ENCODE data around the gene GJA9. TPM values are rescaled to one million over a fixed set of nuclear protein-coding genes. Genes with fewer than 3 reads are reported as not detected.
"Not testable (repeated sequence)": the region's sequence is repeated elsewhere in the genome, so short reads cannot be mapped to it uniquely, and the experiment has no call there.

Gene GJA9
- total RNA-seq, 2 experiments from 2014 or later = not detected

DNA sequence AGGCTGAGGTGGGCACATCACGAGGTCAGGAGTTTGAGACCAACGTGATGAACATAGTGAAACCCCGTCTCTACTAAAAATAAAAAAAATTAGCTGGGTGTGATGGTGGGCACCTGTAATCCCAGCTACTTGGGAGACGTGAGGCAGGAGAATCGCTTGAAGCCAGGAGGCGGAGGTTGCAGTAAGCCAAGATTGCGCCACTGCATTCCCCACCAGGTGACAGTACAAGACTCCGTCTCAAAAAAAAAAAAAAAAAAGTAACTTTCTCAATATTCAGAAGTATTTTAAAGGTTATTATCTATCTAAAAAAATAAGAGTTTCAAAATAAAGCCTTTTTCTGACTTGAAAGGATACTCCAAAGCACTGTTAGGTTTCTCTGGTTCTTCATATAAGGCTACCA, 14.2 kb downstream of the GJA9 start:
- Mint-ChIP-seq H3K36me3 (ENCODE audit: low read depth) (peaks cover 52% of the 10 kb centered on the region), H3K27me3 (no peaks in the 10 kb centered on the region), H3K9me3 (no peaks in the 10 kb centered on the region), H3K27ac (no peak overlapping the region), H3K4me1 (peaks cover 26% of the 10 kb centered on the region), H3K4me3 (no peak overlapping the region)
- DNase-seq = no peak
- ChIA-PET CTCF (no interaction called here), POLR2A (no interaction called here)

DNA sequence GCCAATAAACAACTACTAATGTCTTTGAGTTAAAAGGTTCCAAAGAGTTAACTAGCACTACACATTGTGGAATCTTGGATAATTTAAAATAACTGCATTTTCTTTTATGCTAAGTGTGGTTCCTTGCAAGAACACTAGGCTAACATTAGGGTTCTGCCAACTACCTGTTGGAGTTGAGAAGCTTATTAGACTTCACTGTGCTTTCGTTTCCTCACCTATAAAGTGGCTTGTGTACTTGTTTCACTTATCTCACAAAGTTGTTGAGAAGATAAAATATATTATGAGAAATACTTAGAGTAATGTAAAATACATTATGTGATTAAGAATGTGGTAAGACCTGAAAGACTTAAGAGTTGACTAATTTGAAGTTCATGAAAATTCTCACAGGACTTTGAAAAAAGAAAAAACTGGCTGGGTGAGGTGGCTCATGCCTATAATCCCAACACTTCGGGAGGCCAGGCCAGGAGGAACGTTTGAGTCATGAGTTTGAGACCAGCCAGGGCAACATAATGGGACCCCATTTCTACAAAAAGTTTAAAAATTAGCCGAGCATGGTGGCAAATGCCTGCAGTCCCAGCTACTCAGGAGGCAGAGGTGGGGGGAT, 16.2 kb downstream of the GJA9 start:
- H3K27me3 Mint-ChIP-seq = no peaks in the 10 kb centered on the region
- no peak overlapping the region for H3K27ac Mint-ChIP-seq
- H3K36me3 Mint-ChIP-seq (ENCODE audit: low read depth) = peaks cover 50% of the 10 kb centered on the region
- DNase-seq = no peak
- ChIA-PET POLR2A (no interaction called here), CTCF (no interaction called here)
- no peak overlapping the region for H3K4me3 Mint-ChIP-seq
- H3K9me3 Mint-ChIP-seq = no peaks in the 10 kb centered on the region
- H3K4me1 Mint-ChIP-seq = peaks cover 23% of the 10 kb centered on the region

GRCh38 chr1:38860454-38860795, 21.0 kb downstream of the GJA9 start:
- POLR2A ChIA-PET = interaction anchor here (0.6 to 2.9 kb wide), 3 partner anchors 10 to 137 kb away, joined by 3 to 17 read pairs (median 3); partner anchors contain the start of gene MYCBP
- Mint-ChIP-seq H3K4me1 (peaks cover 40% of the 10 kb centered on the region), H3K27ac (peak overlapping the region; percentile 23), H3K9me3 (no peaks in the 10 kb centered on the region), H3K4me3 (peak overlapping the region; percentile 81), H3K36me3 (ENCODE audit: low read depth) (peaks cover 39% of the 10 kb centered on the region), H3K27me3 (no peaks in the 10 kb centered on the region)
- DNase-seq = no peak
- CTCF ChIA-PET = no interaction called here

- ChIA-PET POLR2A (interaction anchor here (0.6 to 2.9 kb wide), 4 partner anchors 11 to 870 kb away, joined by 3 to 17 read pairs (median 3); partner anchors contain the start of genes MYCBP and SF3A3), CTCF (interaction anchor here (0.7 to 1.1 kb wide), 2 partner anchors 22 to 232 kb away, joined by 3 read pairs; no protein-coding TSS in a partner anchor)
- H3K27ac Mint-ChIP-seq = peak within 1 kb of the TSS; percentile 79
- H3K4me3 Mint-ChIP-seq = peak within 1 kb of the TSS; percentile 81
- DNase-seq = peak; percentile 99
- peaks cover 41% of the 10 kb centered on the region for H3K36me3 Mint-ChIP-seq (ENCODE audit: low read depth)
- no peaks in the 10 kb centered on the region for H3K9me3 Mint-ChIP-seq
- H3K27me3 Mint-ChIP-seq = no peaks in the 10 kb centered on the region
- H3K4me1 Mint-ChIP-seq = peaks cover 44% of the 10 kb centered on the region
Measured at GRCh38 chr1:38859561-38860453, 21.6 kb downstream of the GJA9 start, which contains the start of gene RRAGC. Gene RRAGC (minus strand): TSS chr1:38859772. CDS start chr1:38859646, 126 bp downstream.

DNA sequence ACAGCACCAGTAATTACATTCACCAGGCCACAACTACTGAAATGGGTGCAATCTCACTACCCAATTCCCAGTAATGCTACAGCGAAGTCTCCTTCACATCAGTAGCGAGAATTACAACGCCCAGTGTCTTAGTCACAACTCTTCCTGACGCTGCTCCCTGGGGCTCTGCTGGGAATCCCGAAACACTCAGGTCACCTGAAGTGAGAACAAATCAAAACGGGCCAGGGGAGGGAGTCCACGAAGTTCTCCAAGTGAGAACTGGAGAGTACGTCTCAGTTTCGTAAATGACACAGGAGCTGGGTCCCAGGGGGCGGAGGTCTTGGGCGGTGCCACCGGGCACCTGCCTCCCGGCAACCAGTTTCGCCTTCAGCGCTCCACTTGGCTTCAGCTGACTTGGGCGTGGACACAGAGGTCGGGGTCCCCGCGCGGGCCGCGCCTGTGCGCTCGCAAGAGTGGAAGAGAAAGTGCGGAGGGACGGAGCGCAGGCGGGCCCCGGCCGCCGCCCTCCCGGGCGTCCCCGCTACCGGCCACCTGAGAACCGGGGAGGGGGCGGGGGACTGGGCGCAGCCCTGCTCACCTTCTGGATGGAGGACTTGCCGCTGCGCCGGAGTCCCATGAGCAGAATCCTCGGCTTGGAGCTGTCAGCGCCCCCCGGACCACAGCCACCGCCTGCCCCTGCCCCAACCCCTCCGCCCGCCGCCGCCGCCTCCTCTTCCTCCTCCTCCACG, 22.4 kb downstream of the GJA9 start:
- ChIA-PET POLR2A (interaction anchor here (1.0 to 2.9 kb wide), 3 partner anchors 14 to 869 kb away, joined by 3 to 17 read pairs (median 3); partner anchors contain the start of genes MYCBP and SF3A3), CTCF (interaction anchor here (0.7 to 1.1 kb wide), 2 partner anchors 23 to 232 kb away, joined by 3 read pairs; no protein-coding TSS in a partner anchor)
- H3K36me3 Mint-ChIP-seq (ENCODE audit: low read depth) = peaks cover 37% of the 10 kb centered on the region
- H3K27me3 Mint-ChIP-seq = no peaks in the 10 kb centered on the region
- peak overlapping the region; percentile 79 for H3K27ac Mint-ChIP-seq
- no peaks in the 10 kb centered on the region for H3K9me3 Mint-ChIP-seq
- peak; percentile 56 for DNase-seq
- peaks cover 47% of the 10 kb centered on the region for H3K4me1 Mint-ChIP-seq
- peak overlapping the region; percentile 81 for H3K4me3 Mint-ChIP-seq

DNA sequence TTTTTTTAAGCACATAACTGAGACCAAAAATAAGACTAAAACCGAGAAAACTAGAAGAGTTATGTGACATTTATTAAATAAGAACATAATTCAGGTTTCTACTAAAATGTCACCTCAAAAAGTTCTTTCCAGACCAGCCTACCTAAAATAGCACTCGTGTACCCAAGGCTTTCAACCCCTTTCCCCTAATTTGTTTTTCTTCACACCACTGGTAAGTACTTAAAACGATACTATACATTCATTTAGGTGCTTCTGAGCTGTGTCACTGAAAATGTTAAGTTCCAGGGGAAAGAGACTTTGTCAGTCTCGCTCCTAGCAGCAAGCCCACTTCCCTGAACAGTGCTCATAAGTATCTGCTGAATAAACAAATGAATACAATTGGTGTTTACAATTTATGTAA, 28.6 kb downstream of the GJA9 start:
- Mint-ChIP-seq H3K9me3 (no peaks in the 10 kb centered on the region), H3K4me1 (peaks cover 33% of the 10 kb centered on the region), H3K36me3 (ENCODE audit: low read depth) (peaks cover 44% of the 10 kb centered on the region), H3K27ac (peak overlapping the region; percentile 1), H3K4me3 (no peak overlapping the region), H3K27me3 (no peaks in the 10 kb centered on the region)
- ChIA-PET POLR2A (interaction anchor here (1.4 kb wide), 1 partner anchor 173 kb away, joined by 3 read pairs; the partner anchor contains the start of gene NDUFS5), CTCF (no interaction called here)
- DNase-seq = no peak

DNA sequence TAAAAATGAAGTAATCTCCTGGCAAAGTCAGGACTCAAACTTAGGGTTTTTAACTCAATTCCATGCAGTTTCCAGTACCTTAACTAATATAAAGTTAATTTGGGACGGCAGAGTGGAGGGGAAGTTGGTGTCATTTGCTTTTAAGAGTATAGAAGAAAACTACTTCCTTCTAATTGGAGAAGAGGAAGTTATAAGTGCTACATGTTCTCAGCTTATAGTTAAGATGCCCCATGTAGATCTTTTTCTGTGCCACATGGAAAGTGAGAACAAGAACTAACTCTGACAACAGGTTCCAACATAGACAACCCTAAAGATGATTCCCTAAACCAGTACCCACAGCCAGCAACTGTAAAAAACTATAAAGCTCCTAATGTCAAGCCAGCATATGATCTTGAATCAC, 33.3 kb downstream of the GJA9 start:
- POLR2A ChIA-PET = no interaction called here
- H3K36me3 Mint-ChIP-seq (ENCODE audit: low read depth) = peaks cover 57% of the 10 kb centered on the region
- H3K9me3 Mint-ChIP-seq = no peaks in the 10 kb centered on the region
- no peak for DNase-seq
- CTCF ChIA-PET = no interaction called here
- H3K27ac Mint-ChIP-seq = no peak overlapping the region
- no peaks in the 10 kb centered on the region for H3K27me3 Mint-ChIP-seq
- H3K4me3 Mint-ChIP-seq = no peak overlapping the region
- H3K4me1 Mint-ChIP-seq = peaks cover 11% of the 10 kb centered on the region

- CTCF ChIA-PET = interaction anchor here (0.6 to 2.6 kb wide), 5 partner anchors 9 to 827 kb away, joined by 3 to 9 read pairs (median 4); no protein-coding TSS in a partner anchor
- no peak for DNase-seq
- Mint-ChIP-seq H3K27me3 (no peaks in the 10 kb centered on the region), H3K36me3 (ENCODE audit: low read depth) (peaks cover 47% of the 10 kb centered on the region), H3K4me3 (no peak overlapping the region), H3K27ac (no peak overlapping the region), H3K9me3 (no peaks in the 10 kb centered on the region), H3K4me1 (peaks cover 1% of the 10 kb centered on the region)
- POLR2A ChIA-PET = no interaction called here
Measured at GRCh38 chr1:38846210-38846609, 35.2 kb downstream of the GJA9 start.

DNA sequence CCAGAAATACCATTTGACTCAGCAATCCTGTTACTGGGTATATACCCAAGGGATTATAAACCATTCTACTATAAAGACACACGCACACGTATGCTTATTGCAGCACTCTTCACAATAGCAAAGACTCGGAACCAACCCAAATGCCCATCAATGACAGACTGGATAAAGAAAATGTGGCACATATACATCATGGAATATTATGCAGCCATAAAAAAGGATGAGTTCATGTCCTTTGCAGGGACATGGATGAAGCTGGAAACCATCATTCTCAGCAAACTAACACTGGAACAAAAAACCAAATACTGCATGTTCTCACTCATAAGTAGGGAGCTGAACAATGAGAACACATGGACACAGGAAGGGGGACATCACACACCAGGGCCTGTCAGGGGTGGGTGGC, 36.3 kb downstream of the GJA9 start:
- H3K36me3 Mint-ChIP-seq (ENCODE audit: low read depth) = peaks cover 46% of the 10 kb centered on the region
- H3K27me3 Mint-ChIP-seq, H3K27ac Mint-ChIP-seq, H3K4me1 Mint-ChIP-seq, POLR2A ChIA-PET, H3K4me3 Mint-ChIP-seq, DNase-seq, H3K9me3 Mint-ChIP-seq: not testable (repeated sequence)
- CTCF ChIA-PET = interaction anchor here (1.3 to 2.6 kb wide), 3 partner anchors 10 to 247 kb away, joined by 3 to 9 read pairs (median 5); no protein-coding TSS in a partner anchor

GRCh38 chr1:38840281-38840680, 41.1 kb downstream of the GJA9 start:
- no peaks in the 10 kb centered on the region for H3K9me3 Mint-ChIP-seq
- no peak overlapping the region for H3K4me3 Mint-ChIP-seq
- POLR2A ChIA-PET = no interaction called here
- no peaks in the 10 kb centered on the region for H3K27me3 Mint-ChIP-seq
- peak overlapping the region; percentile 16 for H3K27ac Mint-ChIP-seq
- CTCF ChIA-PET = no interaction called here
- no peak for DNase-seq
- H3K36me3 Mint-ChIP-seq (ENCODE audit: low read depth) = peaks cover 47% of the 10 kb centered on the region
- H3K4me1 Mint-ChIP-seq = peaks cover 5% of the 10 kb centered on the region

- Mint-ChIP-seq H3K36me3 (ENCODE audit: low read depth) (peaks cover 38% of the 10 kb centered on the region), H3K4me3 (no peak overlapping the region), H3K27me3 (peaks cover 2% of the 10 kb centered on the region), H3K27ac (no peak overlapping the region), H3K4me1 (peaks cover 5% of the 10 kb centered on the region), H3K9me3 (no peaks in the 10 kb centered on the region)
- ChIA-PET CTCF (interaction anchor here (0.7 to 0.8 kb wide), 2 partner anchors 229 to 239 kb away, joined by 3 read pairs; no protein-coding TSS in a partner anchor), POLR2A (interaction anchor here (0.7 kb wide), 1 partner anchor 15 kb away, joined by 3 read pairs; no protein-coding TSS in a partner anchor)
- no peak for DNase-seq
Measured at GRCh38 chr1:38839363-38839762, 42.0 kb downstream of the GJA9 start.

DNA sequence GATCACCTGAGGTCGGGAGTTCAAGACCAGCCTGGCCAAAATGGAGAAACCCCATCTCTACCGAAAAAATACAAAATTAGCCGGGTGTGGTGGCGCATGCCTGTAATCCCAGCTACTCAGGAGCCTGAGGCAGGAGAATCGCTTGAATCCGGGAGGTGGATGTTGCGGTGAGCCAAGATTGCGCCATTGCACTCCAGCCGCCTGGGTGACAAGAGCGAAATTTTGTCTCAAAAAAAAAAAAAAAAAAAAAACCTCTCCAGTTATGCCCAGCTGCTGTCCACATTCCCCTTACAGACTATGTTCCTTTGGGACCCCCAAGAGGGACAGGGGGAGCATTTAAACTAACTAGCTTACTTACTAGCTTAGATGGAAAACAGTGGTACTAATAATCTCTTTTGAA, 45.1 kb downstream of the GJA9 start:
- H3K4me1 Mint-ChIP-seq, DNase-seq, H3K9me3 Mint-ChIP-seq, H3K27ac Mint-ChIP-seq, POLR2A ChIA-PET, H3K4me3 Mint-ChIP-seq, H3K27me3 Mint-ChIP-seq: not testable (repeated sequence)
- peaks cover 27% of the 10 kb centered on the region for H3K36me3 Mint-ChIP-seq (ENCODE audit: low read depth)
- CTCF ChIA-PET = interaction anchor here (2.9 kb wide), 1 partner anchor 17 kb away, joined by 16 read pairs; no protein-coding TSS in a partner anchor
